Smooth muscle cell (in vitro differentiated cells): ENCODE results near the gene SNF8. TPM values are rescaled to one million over a fixed set of nuclear protein-coding genes. Genes with fewer than 3 reads are reported as not detected.
A peak's percentile ranks its signal among the peaks of the same experiment; 100 is the strongest.

Experiments used
- DNase-seq: peaks from one replicate; lab custom pipeline; 2025; ENCODE audit not compliant: unreplicated experiment; lab: John Stamatoyannopoulos, UW
- H2AFZ ChIP-seq: fragments of 200-600 bp; sonication (generic); 2 replicates; pipeline ENCODE4 v1.6.0; 2016; ENCODE audit warnings: antibody characterized with exemption, low read depth, mild to moderate bottlenecking
- H3F3A ChIP-seq: fragments of 200-600 bp; sonication (generic); 2 replicates; pipeline ENCODE4 v1.6.0; 2017; ENCODE audit warnings: antibody characterized with exemption, low read depth
- H3K27ac ChIP-seq: fragments of 200-600 bp; sonication (generic); 2 replicates; pipeline ENCODE4 v1.5.1; 2016; ENCODE audit warnings: low read depth, mild to moderate bottlenecking
- H3K27me3 ChIP-seq: fragments of 200-600 bp; sonication (generic); 2 replicates; pipeline ENCODE4 v1.6.1; 2016; ENCODE audit warnings: low read depth, mild to moderate bottlenecking
- H3K36me3 ChIP-seq: fragments of 200-600 bp; sonication (generic); 2 replicates; pipeline ENCODE4 v1.5.1; 2016; ENCODE audit warnings: low read depth
- H3K4me1 ChIP-seq: fragments of 200-600 bp; sonication (generic); 2 replicates; pipeline ENCODE4 v1.5.1; 2016; ENCODE audit warnings: low read depth
- H3K4me2 ChIP-seq: fragments of 200-600 bp; sonication (generic); 2 replicates; pipeline ENCODE4 v1.6.0; 2016; ENCODE audit warnings: mild to moderate bottlenecking
- H3K4me3 ChIP-seq: fragments of 200-600 bp; sonication (generic); 2 replicates; pipeline ENCODE4 v1.5.1; 2016; ENCODE audit warnings: mild to moderate bottlenecking
- H3K79me2 ChIP-seq: fragments of 200-600 bp; sonication (generic); 2 replicates; pipeline ENCODE4 v1.6.0; 2016; ENCODE audit warnings: low read depth, mild to moderate bottlenecking
- H3K9ac ChIP-seq: fragments of 200-600 bp; sonication (generic); 2 replicates; pipeline ENCODE4 v1.6.0; 2016; ENCODE audit warnings: low read depth
- H3K9me3 ChIP-seq: fragments of 200-600 bp; sonication (generic); replicated peaks from 2 replicates; pipeline ENCODE4 v1.5.1; 2016; ENCODE audit warnings: low read depth
- H4K20me1 ChIP-seq: fragments of 200-600 bp; sonication (generic); 2 replicates; pipeline ENCODE4 v1.6.0; 2016; ENCODE audit warnings: low read depth
- WGBS: methylation state at CpG from one replicate; pipeline ENCODE4 v1.1.7; 2016; ENCODE audit warnings: low lambda C conversion rate; 5-methylcytosine and 5-hydroxymethylcytosine counted together
- polyA plus RNA-seq: library from polyadenylated mRNA; unstranded; fragments of >200 nt; fragmentation: Nextera tagmentation; extraction: Ambion mirVana; gene quantifications from 2 replicates; pipeline ENCODE4 v1.2.1, GENCODE V29; 2016
- total RNA-seq: library from RNA; depleted of rRNA; stranded (reverse); fragments of >200 nt; gene quantifications from 2 replicates; pipeline ENCODE4 v1.2.3, GENCODE V29; 2014
- TF ChIP-seq, protein P1 (sequence below): fragments of 200-600 bp; sonication (generic); IDR thresholded peaks from 2 replicates; pipeline ENCODE4 v1.5.1; 2017; ENCODE audit warnings: borderline replicate concordance, mild to moderate bottlenecking, antibody characterized with exemption; ENCODE audit not compliant: insufficient read depth, poor library complexity, severe bottlenecking

Gene SNF8
- total and polyA plus RNA-seq, 2 experiments from 2014 or later: 69.6 to 260 TPM

DNA sequence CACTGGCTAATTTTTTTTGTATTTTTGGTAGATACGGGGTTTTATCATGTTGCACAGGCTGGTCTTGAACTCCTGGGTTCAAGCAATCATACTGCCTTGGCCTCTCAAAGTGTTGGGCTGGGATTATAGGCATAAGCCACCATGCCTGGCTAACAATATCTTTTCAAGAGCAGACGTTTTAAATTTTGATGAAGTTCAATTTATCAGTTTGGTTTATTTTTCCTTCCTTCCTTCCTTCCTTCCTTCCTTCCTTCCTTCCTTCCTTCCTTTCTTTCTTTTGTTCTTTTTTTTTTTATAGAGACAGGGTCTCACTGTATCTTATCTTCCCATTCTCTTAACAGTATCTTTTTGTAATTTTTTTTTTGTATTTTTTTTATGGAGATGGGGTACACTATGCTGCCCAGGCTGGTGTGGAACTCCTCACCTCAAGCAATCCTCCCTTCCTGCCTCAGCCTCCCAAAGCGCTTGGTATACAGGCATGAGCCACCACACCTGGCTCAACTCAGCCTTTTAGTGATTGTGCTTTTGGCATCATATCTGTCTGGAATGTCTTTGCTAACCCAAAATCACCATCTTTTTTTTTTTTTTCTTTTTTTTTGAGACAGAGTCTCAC is 37.4 kb upstream of the SNF8 start:
- no peak overlapping the region for H2AFZ ChIP-seq
- no peaks in the 10 kb centered on the region for H3K9me3 ChIP-seq
- H3K4me1 ChIP-seq: no peaks in the 10 kb centered on the region
- no peak overlapping the region for H3K4me3 ChIP-seq
- H3K9ac ChIP-seq: no peak overlapping the region
- DNase-seq: no peak
- H3K27ac ChIP-seq: no peak overlapping the region
- no peaks in the 10 kb centered on the region for H3K27me3 ChIP-seq
- 86% methylated on average over 3 of the region's 3 CpGs for WGBS
- H3F3A ChIP-seq: no peaks in the 10 kb centered on the region
- H3K4me2 ChIP-seq: no peak overlapping the region
- no peaks in the 10 kb centered on the region for H3K79me2 ChIP-seq
- H4K20me1 ChIP-seq: no peaks in the 10 kb centered on the region
- TF ChIP-seq, protein P1, sequence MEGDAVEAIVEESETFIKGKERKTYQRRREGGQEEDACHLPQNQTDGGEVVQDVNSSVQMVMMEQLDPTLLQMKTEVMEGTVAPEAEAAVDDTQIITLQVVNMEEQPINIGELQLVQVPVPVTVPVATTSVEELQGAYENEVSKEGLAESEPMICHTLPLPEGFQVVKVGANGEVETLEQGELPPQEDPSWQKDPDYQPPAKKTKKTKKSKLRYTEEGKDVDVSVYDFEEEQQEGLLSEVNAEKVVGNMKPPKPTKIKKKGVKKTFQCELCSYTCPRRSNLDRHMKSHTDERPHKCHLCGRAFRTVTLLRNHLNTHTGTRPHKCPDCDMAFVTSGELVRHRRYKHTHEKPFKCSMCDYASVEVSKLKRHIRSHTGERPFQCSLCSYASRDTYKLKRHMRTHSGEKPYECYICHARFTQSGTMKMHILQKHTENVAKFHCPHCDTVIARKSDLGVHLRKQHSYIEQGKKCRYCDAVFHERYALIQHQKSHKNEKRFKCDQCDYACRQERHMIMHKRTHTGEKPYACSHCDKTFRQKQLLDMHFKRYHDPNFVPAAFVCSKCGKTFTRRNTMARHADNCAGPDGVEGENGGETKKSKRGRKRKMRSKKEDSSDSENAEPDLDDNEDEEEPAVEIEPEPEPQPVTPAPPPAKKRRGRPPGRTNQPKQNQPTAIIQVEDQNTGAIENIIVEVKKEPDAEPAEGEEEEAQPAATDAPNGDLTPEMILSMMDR: no peak
- no peaks in the 10 kb centered on the region for H3K36me3 ChIP-seq

DNA sequence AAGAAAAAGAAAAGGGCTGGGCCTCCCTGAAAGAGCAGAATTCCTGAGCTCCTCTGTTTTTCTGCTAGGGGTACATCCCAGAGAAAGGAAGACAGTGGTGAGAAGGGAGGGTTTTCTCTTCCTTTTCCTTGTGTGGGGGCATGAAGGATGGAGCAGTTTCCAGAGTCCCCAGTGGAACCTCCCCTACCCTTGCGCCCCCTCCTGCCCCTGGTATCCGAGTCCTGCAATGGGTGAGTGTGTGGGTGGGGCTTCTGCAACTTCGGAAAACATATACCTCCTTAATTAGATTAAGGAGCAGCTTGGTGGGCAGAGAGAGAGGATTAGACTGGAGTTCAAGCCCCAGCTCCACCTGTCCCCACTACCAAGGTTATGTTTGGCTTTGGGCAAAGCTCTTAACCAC is 29.2 kb upstream of the SNF8 start:
- H3K27ac ChIP-seq: peak overlapping the region; percentile 96
- 50% methylated on average over 3 of the region's 3 CpGs for WGBS
- no peak overlapping the region for H3K4me2 ChIP-seq
- TF ChIP-seq, protein P1: no peak
- no peaks in the 10 kb centered on the region for H3K79me2 ChIP-seq
- no peaks in the 10 kb centered on the region for H3K9me3 ChIP-seq
- H4K20me1 ChIP-seq: no peaks in the 10 kb centered on the region
- H2AFZ ChIP-seq: no peak overlapping the region
- H3K27me3 ChIP-seq: no peaks in the 10 kb centered on the region
- H3F3A ChIP-seq: peaks cover 21% of the 10 kb centered on the region
- no peak overlapping the region for H3K4me3 ChIP-seq
- peaks cover 17% of the 10 kb centered on the region for H3K4me1 ChIP-seq
- H3K36me3 ChIP-seq: no peaks in the 10 kb centered on the region
- no peak overlapping the region for H3K9ac ChIP-seq
- DNase-seq: no peak

DNA sequence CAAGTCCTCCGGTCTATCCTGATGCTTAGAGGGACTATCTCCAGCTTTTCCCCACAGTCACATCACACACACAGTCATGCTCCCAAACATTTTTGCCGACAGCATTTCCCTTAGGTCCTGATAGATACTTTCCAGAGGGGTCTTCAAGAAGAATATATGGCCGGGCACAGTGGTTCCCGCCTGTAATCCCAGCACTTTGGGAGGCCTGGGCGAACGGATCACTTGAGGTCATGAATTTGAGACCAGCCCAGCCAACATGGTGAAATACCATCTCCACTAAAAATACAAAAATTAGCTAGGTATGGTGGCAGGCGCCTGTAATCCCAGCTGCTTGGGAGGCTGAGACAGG is 28.1 kb upstream of the SNF8 start:
- Histone ChIP-seq H3K9ac (peak overlapping the region; percentile 84), H3K27ac (peak overlapping the region; percentile 96), H3K4me2 (peak overlapping the region; percentile 81), H4K20me1 (no peaks in the 10 kb centered on the region), H2AFZ (no peak overlapping the region), H3F3A (peaks cover 21% of the 10 kb centered on the region), H3K27me3 (no peaks in the 10 kb centered on the region), H3K36me3 (no peaks in the 10 kb centered on the region), H3K4me3 (peak overlapping the region; percentile 15), H3K9me3 (no peaks in the 10 kb centered on the region), H3K79me2 (no peaks in the 10 kb centered on the region), H3K4me1 (peaks cover 17% of the 10 kb centered on the region)
- TF ChIP-seq, protein P1: no peak
- no peak for DNase-seq
- WGBS: 15% methylated on average over 7 of the region's 7 CpGs
